Kidney capillary endothelial cell (primary cell): ENCODE results near the gene RIF1.
A peak's percentile ranks its signal among the peaks of the same experiment; 100 is the strongest.

Experiments
- DNase-seq: peaks from one replicate; pipeline ENCODE4 v3.0.0-alpha.2; 2018; ENCODE audit warnings: low spot score

The RIF1 gene

GRCh38 chr2:151422917-151423439, 13.3 kb downstream of the RIF1 start:
- DNase-seq: no peak

DNA sequence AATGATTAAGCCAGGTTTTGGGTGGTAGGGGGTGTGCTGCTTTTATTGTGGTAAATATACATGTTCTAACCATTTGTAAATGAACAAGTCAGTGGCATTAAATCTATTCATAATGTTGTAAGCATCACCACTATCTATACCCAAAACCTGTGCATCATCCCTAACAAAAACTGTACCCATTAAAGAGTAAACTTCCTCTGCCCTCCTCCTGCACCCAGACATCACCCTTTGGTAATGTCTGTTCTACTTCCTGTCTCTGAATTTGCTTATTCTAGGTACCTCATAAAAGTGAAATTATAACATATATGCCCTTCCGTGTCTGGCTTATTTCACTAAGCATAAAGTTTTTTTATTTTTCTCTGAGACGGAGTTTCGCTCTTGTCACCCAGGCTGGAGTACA, 14.1 kb downstream of the RIF1 start:
- DNase-seq: no peak

DNA sequence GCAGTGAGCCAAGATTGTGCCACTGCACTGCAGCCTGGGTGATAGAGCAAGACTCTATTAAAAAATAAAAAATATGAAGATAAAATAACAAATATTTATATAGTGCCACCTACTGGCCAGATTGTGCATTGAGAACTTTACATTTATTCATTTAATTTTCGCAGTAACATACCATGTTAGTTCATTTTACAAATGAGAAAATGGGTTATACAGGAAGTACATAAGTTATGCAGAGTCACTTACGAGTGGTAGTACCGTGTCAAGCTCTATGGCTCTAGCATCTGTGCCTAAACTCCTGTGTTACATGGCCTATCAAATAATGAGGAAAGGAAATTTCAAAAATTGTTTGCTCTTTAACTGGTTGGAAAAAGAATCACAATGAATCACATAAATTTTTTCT, 27.9 kb downstream of the RIF1 start:
- peak; percentile 53 for DNase-seq

DNA sequence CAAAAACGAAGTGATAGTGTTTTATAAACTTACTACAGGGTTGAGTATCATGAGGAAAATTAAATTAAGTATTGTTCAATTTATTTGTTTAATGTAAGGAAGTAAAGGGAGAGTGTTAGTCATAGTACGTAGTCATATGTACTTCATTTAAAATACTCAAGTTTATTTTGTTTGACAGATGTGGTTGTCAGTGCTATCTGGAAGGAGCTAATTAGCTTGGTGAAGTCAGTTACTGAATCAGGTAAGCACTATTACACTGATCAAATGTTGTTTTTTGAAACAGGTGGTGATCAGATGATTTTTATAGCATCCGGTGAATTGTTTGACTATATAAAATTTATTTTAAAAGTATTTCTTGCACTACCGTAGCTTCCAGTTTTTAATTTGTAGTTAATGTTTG, 28.8 kb downstream of the RIF1 start:
- no peak for DNase-seq

- DNase-seq: no peak
Measured at GRCh38 chr2:151439127-151439526, 29.4 kb downstream of the RIF1 start.

DNA sequence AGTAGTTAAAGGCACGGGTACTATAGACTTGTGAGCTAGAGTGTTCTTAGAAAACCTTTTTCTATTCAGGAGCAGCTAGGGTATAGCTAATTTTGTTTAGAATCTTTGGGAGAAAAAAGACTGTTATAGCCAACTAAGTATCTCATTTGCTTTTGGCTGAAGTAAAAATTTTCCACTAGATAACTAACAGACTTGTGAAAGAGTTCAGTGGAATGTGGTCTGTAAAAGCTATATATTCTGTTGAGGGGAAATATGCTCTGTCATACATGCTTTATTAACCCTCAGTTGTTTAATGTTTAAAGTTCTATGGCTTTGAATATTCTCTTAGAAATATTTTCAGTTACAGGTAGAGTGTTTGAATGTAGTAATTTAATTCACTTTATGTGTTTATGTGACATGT, 49.7 kb downstream of the RIF1 start:
- DNase-seq: no peak

- DNase-seq: no peak
Measured at GRCh38 chr2:151465771-151466170, 56.1 kb downstream of the RIF1 start.

GRCh38 chr2:151470556-151470955, 60.9 kb downstream of the RIF1 start:
- no peak for DNase-seq

DNA sequence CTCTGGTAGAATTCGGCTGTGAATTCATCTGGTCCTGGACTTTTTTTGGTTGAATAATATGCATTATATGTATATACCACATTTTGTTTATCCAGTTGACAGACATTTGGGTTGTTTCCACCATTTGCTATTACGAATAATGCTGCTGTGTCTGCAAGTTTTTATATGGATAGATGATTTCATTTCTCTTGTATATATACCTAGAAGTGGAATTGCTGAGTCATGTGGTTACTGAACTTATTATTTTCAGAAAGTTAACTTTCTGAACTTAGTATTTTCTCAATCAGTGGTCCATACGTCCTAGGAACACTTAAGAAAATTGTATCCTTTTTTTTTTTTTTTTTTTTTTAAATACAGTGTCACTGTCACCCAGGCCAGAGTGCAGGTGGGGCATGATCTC, 63.3 kb downstream of the RIF1 start:
- DNase-seq: no peak

DNA sequence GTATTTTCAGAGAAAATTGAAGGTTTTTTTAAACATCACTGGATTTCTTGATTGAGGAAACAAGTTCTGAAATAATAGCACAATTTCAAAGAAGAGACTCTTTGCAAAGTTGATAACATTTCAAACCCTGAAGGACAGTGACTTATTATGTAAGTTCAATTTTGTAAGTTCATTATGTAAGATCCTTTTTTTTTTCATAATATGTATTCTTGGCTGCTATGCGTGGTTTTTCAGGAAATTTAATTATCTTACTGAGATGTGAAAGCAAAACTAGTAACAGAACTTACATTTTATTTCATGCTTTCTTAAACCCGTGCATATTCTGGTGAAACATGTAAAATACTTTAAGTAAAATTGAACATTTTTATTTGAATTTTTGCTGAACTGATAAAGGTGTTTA, 65.4 kb downstream of the RIF1 start:
- DNase-seq: no peak

- DNase-seq: no peak
Measured at GRCh38 chr2:151476287-151476686, 66.6 kb downstream of the RIF1 start.

- no peak for DNase-seq
Measured at GRCh38 chr2:151478011-151478410, 68.3 kb downstream of the RIF1 start.

- no peak for DNase-seq
Measured at GRCh38 chr2:151481744-151482143, 72.0 kb downstream of the RIF1 start.

- no peak for DNase-seq
Measured at GRCh38 chr2:151482171-151482725, 72.5 kb downstream of the RIF1 start.

DNA sequence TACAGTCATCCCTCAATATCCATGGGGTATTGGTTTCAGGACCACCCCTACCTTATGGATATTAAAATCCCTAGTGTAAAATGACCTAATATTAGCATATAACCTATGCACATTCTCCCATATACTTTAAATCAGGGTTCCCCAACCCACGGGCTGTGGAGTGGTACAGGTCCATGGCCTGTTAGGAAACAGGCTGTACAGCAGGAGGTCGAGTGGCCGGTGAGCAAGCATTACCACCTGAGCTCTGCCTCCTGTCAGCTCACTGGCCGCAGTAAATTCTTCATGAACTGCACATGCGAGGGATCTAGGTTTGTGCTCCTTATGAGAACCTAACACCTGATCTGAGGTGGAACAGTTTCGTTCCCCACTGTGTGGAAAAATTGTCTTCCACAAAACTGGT, 73.8 kb downstream of the RIF1 start:
- no peak for DNase-seq

- no peak for DNase-seq
Measured at GRCh38 chr2:151484100-151484499, 74.4 kb downstream of the RIF1 start.

- no peak for DNase-seq
Measured at GRCh38 chr2:151486053-151486452, 76.4 kb downstream of the RIF1 start.

DNA sequence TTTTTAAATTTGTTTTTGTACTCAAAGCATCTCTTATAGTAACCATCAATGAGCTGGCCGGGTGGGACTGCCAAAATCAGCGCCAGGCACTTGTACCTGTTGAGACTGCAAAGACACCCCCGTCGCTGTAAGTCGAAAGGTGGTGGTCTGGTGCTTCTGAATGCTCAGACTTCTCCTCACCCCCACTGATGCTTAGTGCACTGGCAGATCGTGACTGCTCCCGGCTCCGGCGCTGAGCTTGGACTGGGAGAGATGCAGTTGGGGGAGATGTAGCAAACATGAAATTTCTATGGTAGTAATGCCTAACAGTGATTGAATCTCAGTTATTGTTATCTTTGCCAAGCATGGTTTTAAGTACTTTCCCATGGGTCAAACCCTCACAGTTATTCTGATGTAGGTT, 80.6 kb downstream of the RIF1 start:
- no peak for DNase-seq

DNA sequence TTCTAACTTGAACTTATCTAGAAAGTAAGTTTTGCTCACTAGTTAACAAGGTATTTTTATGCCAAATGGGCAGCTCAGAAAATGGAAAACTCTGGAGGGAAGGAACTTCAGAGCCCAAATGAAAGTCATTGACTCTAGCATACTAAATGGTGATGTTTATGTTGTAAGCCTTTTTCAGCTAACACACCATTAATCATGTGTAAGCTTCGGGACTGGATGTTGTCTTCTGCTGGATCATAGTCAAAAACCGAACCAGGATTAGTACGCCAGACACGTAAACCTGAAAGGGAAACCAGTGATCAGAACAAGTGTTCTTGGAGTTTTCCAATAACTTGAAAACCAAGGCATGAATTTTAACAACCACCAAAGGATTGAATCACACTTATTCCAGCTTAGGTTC, 81.8 kb downstream of the RIF1 start:
- no peak for DNase-seq

DNA sequence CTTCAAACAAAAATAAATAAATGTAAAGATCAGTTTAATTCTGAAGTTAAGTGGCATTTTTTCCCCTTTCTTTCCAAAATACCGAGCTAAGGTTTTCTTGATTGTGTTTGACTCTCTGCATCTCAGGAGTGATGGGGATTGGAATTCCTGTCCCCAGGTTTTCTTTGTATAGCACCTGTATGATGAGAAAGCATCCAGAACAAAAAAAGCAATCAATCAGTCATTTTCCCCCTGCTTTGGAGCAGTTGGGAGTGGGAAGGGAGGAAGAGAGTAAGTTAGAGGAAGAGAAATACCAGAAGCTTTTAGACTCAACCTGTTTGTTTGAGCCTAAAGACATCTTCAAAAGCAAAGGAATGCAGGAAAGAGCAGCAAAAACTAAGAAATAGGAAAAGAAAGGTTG, 88.5 kb downstream of the RIF1 start:
- DNase-seq: no peak

- DNase-seq: no peak
Measured at GRCh38 chr2:151506170-151506569, 96.5 kb downstream of the RIF1 start.

DNA sequence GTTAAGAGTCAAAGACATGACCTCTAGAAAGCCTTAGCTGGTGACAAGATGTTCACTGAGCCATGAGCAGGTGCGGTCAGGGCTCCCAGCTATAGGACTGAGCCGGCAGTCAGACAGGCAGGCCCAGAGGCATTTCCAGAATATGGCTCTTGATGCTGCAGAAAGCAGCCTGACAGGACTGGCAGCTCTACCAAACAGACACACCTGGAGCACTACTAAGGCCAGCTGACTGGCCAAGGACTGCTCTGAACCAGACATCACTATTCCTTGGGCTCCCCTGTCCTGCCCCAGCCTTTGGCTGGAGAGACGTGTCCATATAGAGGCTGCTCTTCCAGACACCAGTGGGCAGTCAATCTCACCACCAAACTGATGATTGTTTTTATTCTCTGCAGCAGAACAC, 98.8 kb downstream of the RIF1 start:
- no peak for DNase-seq

GRCh38 chr2:151518802-151519201, 109.1 kb downstream of the RIF1 start:
- DNase-seq: no peak

- DNase-seq: no peak
Measured at GRCh38 chr2:151520976-151521375, 111.3 kb downstream of the RIF1 start.

DNA sequence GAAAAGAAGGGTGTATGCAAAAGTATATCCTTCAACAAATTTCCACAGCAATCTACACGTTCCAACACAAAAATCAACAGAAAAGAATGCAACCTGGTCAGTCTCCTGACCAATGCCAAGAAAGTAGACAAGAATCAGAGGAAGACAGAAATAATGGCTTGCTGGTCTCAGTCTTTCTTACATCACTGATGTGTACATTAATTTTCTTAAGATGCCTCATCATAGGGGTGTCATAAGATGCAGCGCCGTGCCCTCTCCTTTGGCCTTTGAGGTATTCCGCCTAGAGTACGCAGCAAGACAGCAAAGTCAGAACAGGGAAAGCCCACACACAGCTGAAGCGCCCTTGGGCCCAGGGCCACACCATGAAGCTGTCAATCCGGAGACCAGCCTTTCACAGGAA, 112.9 kb downstream of the RIF1 start:
- DNase-seq: no peak
